Uterus (tissue), 4 donors: ENCODE data around the gene BICRAL. TPM values are rescaled to one million over a fixed set of nuclear protein-coding genes. Genes with fewer than 3 reads are reported as not detected.

Experiments used
- DNase-seq, 2 donors: peaks; one replicate each; pipeline ENCODE4 v3.0.0-alpha.2; 2019 to 2020
- H3K27ac ChIP-seq, 2 donors: fragments of 200-600 bp; sonication (generic); 1 replicate in 1 of 2; 2 replicates in 1 of 2; pipeline ENCODE4 v1.5.1; 2016 to 2018
- H3K27me3 ChIP-seq, 2 donors: fragments of 200-600 bp; sonication (generic); one replicate each; pipeline ENCODE4 v1.5.1; 2018 to 2019; ENCODE audit warnings: control low read depth in 1 of 2
- H3K36me3 ChIP-seq, 2 donors: fragments of 200-600 bp; sonication (generic); one replicate each; pipeline ENCODE4 v1.5.1; 2019; ENCODE audit warnings: control low read depth in 1 of 2
- H3K4me1 ChIP-seq, 2 donors: fragments of 200-600 bp; sonication (generic); one replicate each; pipeline ENCODE4 v1.5.1; 2018 to 2019; ENCODE audit warnings: control low read depth in 1 of 2
- H3K4me3 ChIP-seq, 2 donors: fragments of 200-600 bp; sonication (generic); 1 replicate in 1 of 2; 2 replicates in 1 of 2; pipeline ENCODE4 v1.5.1; 2018 to 2019; ENCODE audit warnings: mild to moderate bottlenecking in 1 of 2
- H3K9me3 ChIP-seq, 2 donors: fragments of 200-600 bp; sonication (generic); one replicate each; pipeline ENCODE4 v1.5.1; 2019; ENCODE audit warnings: control low read depth in 1 of 2
- POLR2A ChIP-seq, 2 donors: fragments of 450-650 bp; IDR thresholded peaks; one replicate each; pipeline ENCODE4 v1.6.1; 2016; ENCODE audit warnings: antibody characterized with exemption in 2 of 2, mild to moderate bottlenecking in 1 of 2, moderate library complexity in 1 of 2
- intact Hi-C: fragments of 100-400 bp; cut with DNase I; formaldehyde crosslinking; loops from one replicate; pipeline ENCODE4 v1.15.1; 2023; ENCODE audit warnings: low total_unique reads
- total RNA-seq, 4 donors: library from RNA; depleted of rRNA in 3 of 4; stranded (reverse); fragments of >200 nt in 3 of 4; gene quantifications; one replicate each; pipeline versions ENCODE4 v1.1.0 to v1.2.4, GENCODE V29; 2014 to 2023
- TF ChIP-seq, protein P1 (sequence below), 4 experiments: fragments of 200-600 bp in 2 of 4; fragments of 450-650 bp in 2 of 4; sonication (generic) in 2 of 4; IDR thresholded peaks; one replicate each; pipeline ENCODE4 v1.5.1; 2016 to 2019; ENCODE audit warnings: antibody characterized with exemption in 4 of 4, mild to moderate bottlenecking in 2 of 4, moderate library complexity in 1 of 4
- donor health status: DM: yes; HTN: yes; CAD: no.

BICRAL gene
- total RNA-seq, 4 donors from 2014 or later: 7.4 to 35.3 (median 18.2) TPM

DNA sequence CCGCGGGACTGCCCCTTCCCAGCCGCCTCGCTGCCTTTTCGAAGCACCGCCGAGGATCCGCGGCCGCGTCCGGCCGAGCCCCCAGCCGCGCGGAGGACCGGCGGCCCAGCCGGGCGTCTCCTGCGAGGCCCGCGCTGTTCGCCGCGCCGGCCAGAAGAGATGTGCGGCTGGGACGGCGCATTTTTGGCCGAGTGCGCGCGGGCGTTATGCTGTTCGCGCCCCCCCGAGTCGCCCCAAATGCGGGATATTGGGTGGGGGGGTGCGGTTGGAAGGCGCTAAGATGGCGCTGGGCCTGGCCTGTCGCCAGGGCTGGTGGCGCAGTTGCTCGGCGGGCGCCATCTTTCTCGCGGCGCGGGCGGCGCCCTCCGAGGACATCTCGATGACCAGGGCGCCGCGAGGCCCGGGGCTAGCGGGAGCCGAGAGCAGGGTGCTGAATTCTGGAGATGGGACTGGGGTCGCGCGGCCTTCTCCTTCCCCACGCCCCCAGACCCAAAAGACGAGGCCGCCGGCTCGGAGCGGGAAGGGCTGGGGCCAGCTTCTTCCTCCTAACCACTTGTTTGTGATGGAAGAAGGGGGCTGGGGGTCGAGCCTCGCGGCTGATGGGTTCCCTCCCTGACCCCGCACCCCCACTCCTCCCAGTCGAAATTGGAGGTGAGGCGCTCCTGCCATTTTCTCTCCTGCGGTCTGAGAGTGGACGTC is 1.5 kb downstream of the BICRAL start:
- Histone ChIP-seq H3K9me3 (no peaks in the 10 kb centered on the region), H3K36me3 (no peaks in the 10 kb centered on the region), H3K4me1 (no peaks in the 10 kb centered on the region), H3K27ac (peak overlapping the region; percentile 99 to 100), H3K27me3 (no peaks in the 10 kb centered on the region), H3K4me3 (peak overlapping the region; percentile 87 to 98)
- peak; percentile 75 to 82 for DNase-seq
- intact Hi-C loops: loop anchor here (5.0 kb wide), 1 partner anchor 36 kb away; the partner anchor contains the start of gene TBCC
- TF ChIP-seq POLR2A (IDR thresholded peaks at IDR 0.05): peak in 1 of 2 donors; percentile 8
- TF ChIP-seq, protein P1, sequence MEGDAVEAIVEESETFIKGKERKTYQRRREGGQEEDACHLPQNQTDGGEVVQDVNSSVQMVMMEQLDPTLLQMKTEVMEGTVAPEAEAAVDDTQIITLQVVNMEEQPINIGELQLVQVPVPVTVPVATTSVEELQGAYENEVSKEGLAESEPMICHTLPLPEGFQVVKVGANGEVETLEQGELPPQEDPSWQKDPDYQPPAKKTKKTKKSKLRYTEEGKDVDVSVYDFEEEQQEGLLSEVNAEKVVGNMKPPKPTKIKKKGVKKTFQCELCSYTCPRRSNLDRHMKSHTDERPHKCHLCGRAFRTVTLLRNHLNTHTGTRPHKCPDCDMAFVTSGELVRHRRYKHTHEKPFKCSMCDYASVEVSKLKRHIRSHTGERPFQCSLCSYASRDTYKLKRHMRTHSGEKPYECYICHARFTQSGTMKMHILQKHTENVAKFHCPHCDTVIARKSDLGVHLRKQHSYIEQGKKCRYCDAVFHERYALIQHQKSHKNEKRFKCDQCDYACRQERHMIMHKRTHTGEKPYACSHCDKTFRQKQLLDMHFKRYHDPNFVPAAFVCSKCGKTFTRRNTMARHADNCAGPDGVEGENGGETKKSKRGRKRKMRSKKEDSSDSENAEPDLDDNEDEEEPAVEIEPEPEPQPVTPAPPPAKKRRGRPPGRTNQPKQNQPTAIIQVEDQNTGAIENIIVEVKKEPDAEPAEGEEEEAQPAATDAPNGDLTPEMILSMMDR (IDR thresholded peaks at IDR 0.05): no peak

DNA sequence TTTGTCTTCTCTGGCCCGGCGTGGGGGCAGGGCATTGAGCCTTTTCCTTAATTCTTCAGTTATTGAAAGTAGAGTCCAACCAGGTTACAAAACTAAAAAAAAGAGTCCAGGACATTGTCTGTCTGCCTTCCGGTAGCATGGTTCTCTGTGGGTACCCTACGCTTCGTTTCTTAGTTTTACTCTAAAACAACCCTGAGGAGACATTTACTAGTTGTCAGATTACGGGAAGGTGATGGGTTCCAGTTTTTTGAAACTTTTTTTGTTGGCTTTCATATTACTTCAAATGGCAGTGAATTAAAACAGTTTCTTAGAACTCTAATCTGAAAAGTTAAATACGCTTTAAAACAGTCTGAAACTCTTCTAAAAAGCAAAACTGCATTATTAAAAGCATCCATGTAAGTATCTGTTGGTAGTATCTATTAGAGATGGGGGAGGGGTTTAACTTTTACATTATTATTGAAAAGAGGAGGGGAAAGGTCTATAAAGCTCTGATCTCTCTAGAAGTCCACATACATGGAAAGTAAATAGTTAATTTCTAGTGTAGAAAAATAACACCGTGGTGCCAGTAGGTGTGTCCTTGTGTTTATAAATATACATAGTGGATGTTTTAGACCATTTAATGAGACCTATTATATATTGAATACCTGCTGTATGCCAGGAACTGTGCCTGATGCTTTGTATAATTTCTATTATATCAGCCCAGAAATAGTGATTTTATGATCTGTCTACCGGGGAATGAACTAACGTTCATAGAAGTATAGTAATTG is 2.2 kb downstream of the BICRAL start:
- TF ChIP-seq POLR2A (IDR thresholded peaks at IDR 0.05): no peak
- TF ChIP-seq, protein P1 (IDR thresholded peaks at IDR 0.05): no peak
- Histone ChIP-seq H3K36me3 (no peaks in the 10 kb centered on the region), H3K4me3 (peak overlapping the region; percentile 87 to 98), H3K4me1 (peaks cover under 1 to 7% of the 10 kb centered on the region in 2 donors), H3K9me3 (no peaks in the 10 kb centered on the region), H3K27ac (peak overlapping the region; percentile 99 to 100), H3K27me3 (no peaks in the 10 kb centered on the region)
- intact Hi-C loops: loop anchor here (5.0 kb wide), 1 partner anchor 37 kb away; the partner anchor contains the start of gene TBCC
- DNase-seq: no peak

DNA sequence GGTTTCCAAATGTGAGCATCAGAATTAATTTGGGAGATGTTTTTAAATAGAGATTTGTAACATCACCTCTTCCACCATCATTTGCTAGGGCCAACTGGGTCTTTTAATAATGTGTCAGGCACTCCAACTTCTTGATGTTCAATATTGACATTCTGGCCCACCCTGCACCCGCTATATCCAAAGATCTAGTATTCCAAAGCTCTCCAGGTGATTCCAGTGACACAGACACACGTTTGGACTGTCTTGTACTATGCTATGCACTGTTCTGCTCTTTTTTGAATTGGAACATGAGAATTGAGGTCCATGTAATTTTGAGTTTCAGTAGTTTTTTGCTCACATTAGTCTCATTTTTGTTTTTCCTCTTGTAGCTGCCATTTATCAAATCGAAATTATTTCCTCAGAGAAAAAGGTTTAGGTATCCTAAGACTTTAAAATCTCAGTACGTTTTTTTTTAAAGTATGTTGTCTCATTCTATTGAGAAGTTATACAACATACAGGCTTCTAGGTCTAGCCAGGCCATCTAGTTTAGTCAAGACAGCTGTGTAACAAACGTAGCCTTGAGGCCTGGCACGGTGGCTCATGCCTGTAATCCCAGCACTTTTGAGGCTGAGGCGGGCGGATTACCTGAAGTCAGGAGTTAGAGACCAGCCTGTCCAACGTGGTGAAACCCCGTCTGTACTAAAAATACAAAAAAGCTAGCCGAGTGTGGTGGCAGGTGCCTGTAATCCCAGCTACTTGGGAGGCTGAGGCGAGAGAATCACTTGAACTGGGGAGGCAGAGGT is 3.1 kb downstream of the BICRAL start:
- Histone ChIP-seq H3K36me3 (no peaks in the 10 kb centered on the region), H3K4me1 (peaks cover 9% of the 10 kb centered on the region in 2 donors), H3K27ac (peak overlapping the region; percentile 99 to 100), H3K4me3 (peak overlapping the region; percentile 87 to 98), H3K27me3 (no peaks in the 10 kb centered on the region), H3K9me3 (no peaks in the 10 kb centered on the region)
- DNase-seq: no peak
- TF ChIP-seq, protein P1 (IDR thresholded peaks at IDR 0.05): no peak
- TF ChIP-seq POLR2A (IDR thresholded peaks at IDR 0.05): no peak
- intact Hi-C loops: loop anchor here (5.0 kb wide), 1 partner anchor 38 kb away; the partner anchor contains the start of gene TBCC

DNA sequence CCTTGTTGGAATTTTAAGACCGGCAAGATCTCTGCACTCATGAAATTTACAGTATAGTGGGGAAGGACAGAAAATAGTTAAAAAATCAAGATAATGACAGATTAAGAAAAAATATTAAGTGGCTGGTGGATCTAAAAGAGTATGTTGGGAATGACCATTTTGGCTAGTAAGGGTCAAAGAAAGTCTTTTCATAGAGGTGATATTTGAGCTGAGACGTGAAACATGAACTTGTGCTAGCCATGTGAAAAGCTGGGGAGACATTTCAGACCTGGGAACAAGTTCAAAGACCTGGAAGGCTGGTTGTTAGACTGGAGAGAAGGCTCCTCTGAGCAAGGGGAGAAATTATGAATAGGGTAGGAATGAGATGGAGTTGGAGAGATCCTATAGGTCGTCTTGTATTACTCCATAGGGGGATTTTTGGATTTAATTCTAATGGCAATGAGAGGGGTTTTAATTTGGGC is 4.7 kb downstream of the BICRAL start:
- no peak for DNase-seq
- no peak for TF ChIP-seq POLR2A (IDR thresholded peaks at IDR 0.05)
- TF ChIP-seq, protein P1 (IDR thresholded peaks at IDR 0.05): no peak
- Histone ChIP-seq H3K27ac (peak overlapping the region; percentile 99 to 100), H3K36me3 (no peaks in the 10 kb centered on the region), H3K4me3 (peak overlapping the region in 1 of 2 donors; percentile 87), H3K4me1 (peaks cover 9 to 11% of the 10 kb centered on the region in 2 donors), H3K27me3 (no peaks in the 10 kb centered on the region), H3K9me3 (no peaks in the 10 kb centered on the region)
- intact Hi-C loops: no loop called here
